Colonic mucosa (tissue), 4 donors: Measurements from ENCODE around the gene EPHX1. TPM values are rescaled to one million over a fixed set of nuclear protein-coding genes. Genes with fewer than 3 reads are reported as not detected.

Experiments
- DNase-seq: peaks from one replicate; pipeline ENCODE4 v3.0.0-alpha.2; 2020
- H3K27ac ChIP-seq: fragments of 200-600 bp; one replicate; pipeline ENCODE4 v1.8.0; 2021
- H3K27me3 ChIP-seq: fragments of 200-600 bp; one replicate; pipeline ENCODE4 v1.8.0; 2021
- H3K36me3 ChIP-seq: fragments of 200-600 bp; one replicate; pipeline ENCODE4 v1.8.0; 2021
- H3K4me1 ChIP-seq: fragments of 200-600 bp; one replicate; pipeline ENCODE4 v1.8.0; 2021; ENCODE audit warnings: mild to moderate bottlenecking
- H3K4me3 ChIP-seq: fragments of 200-600 bp; one replicate; pipeline ENCODE4 v1.8.0; 2021
- H3K9ac ChIP-seq, 2 donors: one replicate each; pipeline ENCODE4 v1.7.0; 2013; ENCODE audit warnings: control low read depth in 2 of 2, low read depth in 2 of 2, low read length in 2 of 2
- H3K9me3 ChIP-seq: fragments of 200-600 bp; one replicate; pipeline ENCODE4 v1.8.0; 2021
- CTCF ChIP-seq: fragments of 200-600 bp; IDR thresholded peaks from one replicate; pipeline ENCODE4 v1.8.0; 2022; ENCODE audit warnings: antibody characterized with exemption, mild to moderate bottlenecking
- intact Hi-C: fragments of 100-400 bp; cut with DNase I; formaldehyde crosslinking; loops from one replicate; pipeline ENCODE4 v1.14.1; 2022
- total RNA-seq, 2 donors: library from RNA; stranded (reverse); fragmentation: NEBNext Ultra II Directional in 1 of 2; extraction: Animal tissue kit (Norgen Biotek cat#: 25700) in 1 of 2; gene quantifications; one replicate each; pipeline ENCODE4 v1.2.1, GENCODE V29; 2021
- donor health status: healthy.
- donor health status: DM: no; HTN: no; CAD: no.
- donor health status: DM: no; HTN: no; CAD: no.

Gene EPHX1
- total RNA-seq, 2 donors from 2014 or later = 58.0 to 61.9 TPM

- H3K36me3 ChIP-seq = no peaks in the 10 kb centered on the region
- no peak overlapping the region for H3K4me3 ChIP-seq
- H3K27me3 ChIP-seq = no peaks in the 10 kb centered on the region
- peak; percentile 89 for DNase-seq
- H3K9ac ChIP-seq = peak overlapping the region; percentile 56 to 87
- no peaks in the 10 kb centered on the region for H3K9me3 ChIP-seq
- no peak for TF ChIP-seq CTCF
- intact Hi-C loops = no loop called here
- peak overlapping the region; percentile 84 for H3K27ac ChIP-seq
- peaks cover 35% of the 10 kb centered on the region for H3K4me1 ChIP-seq
Measured at GRCh38 chr1:225817611-225818061, 7.7 kb downstream of the EPHX1 start.

- Histone ChIP-seq H3K9me3 (no peaks in the 10 kb centered on the region), H3K27me3 (no peaks in the 10 kb centered on the region), H3K9ac (no peak overlapping the region), H3K36me3 (no peaks in the 10 kb centered on the region), H3K27ac (peak overlapping the region; percentile 84), H3K4me3 (no peak overlapping the region), H3K4me1 (peaks cover 32% of the 10 kb centered on the region)
- TF ChIP-seq CTCF = no peak
- DNase-seq = no peak
- intact Hi-C loops = no loop called here
Measured at GRCh38 chr1:225818229-225818628, 8.3 kb downstream of the EPHX1 start.

- H3K9me3 ChIP-seq = no peaks in the 10 kb centered on the region
- no peak overlapping the region for H3K27ac ChIP-seq
- H3K27me3 ChIP-seq = no peaks in the 10 kb centered on the region
- intact Hi-C loops = no loop called here
- no peak for TF ChIP-seq CTCF
- DNase-seq = no peak
- H3K4me1 ChIP-seq = peaks cover 18% of the 10 kb centered on the region
- no peaks in the 10 kb centered on the region for H3K36me3 ChIP-seq
- no peak overlapping the region for H3K9ac ChIP-seq
- H3K4me3 ChIP-seq = no peak overlapping the region
Measured at GRCh38 chr1:225819346-225820192, 9.6 kb downstream of the EPHX1 start.

- TF ChIP-seq CTCF = no peak
- Histone ChIP-seq H3K27ac (no peak overlapping the region), H3K27me3 (no peaks in the 10 kb centered on the region), H3K9me3 (no peaks in the 10 kb centered on the region), H3K36me3 (no peaks in the 10 kb centered on the region), H3K9ac (no peak overlapping the region), H3K4me3 (no peak overlapping the region), H3K4me1 (peaks cover 17% of the 10 kb centered on the region)
- intact Hi-C loops = no loop called here
- no peak for DNase-seq
Measured at GRCh38 chr1:225820522-225821120, 10.7 kb downstream of the EPHX1 start.

- H3K9me3 ChIP-seq = no peaks in the 10 kb centered on the region
- H3K27me3 ChIP-seq = no peaks in the 10 kb centered on the region
- H3K9ac ChIP-seq = no peak overlapping the region
- H3K27ac ChIP-seq = no peak overlapping the region
- H3K36me3 ChIP-seq = no peaks in the 10 kb centered on the region
- no peak for TF ChIP-seq CTCF
- H3K4me1 ChIP-seq = peaks cover 5% of the 10 kb centered on the region
- no peak for DNase-seq
- H3K4me3 ChIP-seq = no peak overlapping the region
- intact Hi-C loops = no loop called here
Measured at GRCh38 chr1:225822655-225823403, 12.9 kb downstream of the EPHX1 start.
